HG02759 (cell line): Measurements from ENCODE around the gene MEA1.
"Not testable (repeated sequence)": the region's sequence is repeated elsewhere in the genome, so short reads cannot be mapped to it uniquely, and the experiment has no call there.

Experiments used
- ATAC-seq: cut with Tn5 transposase; IDR thresholded peaks from one replicate; pipeline ENCODE4 v1.9.1; 2021; ENCODE audit warnings: mild to moderate bottlenecking, moderate library complexity; ENCODE audit not compliant: unreplicated experiment

The MEA1 gene

GRCh38 chr6:43013097-43013842 is 476 bp downstream of the MEA1 start:
- peak; percentile 4 for ATAC-seq

GRCh38 chr6:43012364-43012763 is 1.4 kb downstream of the MEA1 start:
- ATAC-seq: no peak

- no peak for ATAC-seq
Measured at GRCh38 chr6:43011207-43011606, 2.5 kb downstream of the MEA1 start.

GRCh38 chr6:43009124-43009523 is 4.6 kb downstream of the MEA1 start:
- ATAC-seq: no peak

GRCh38 chr6:43007126-43007525 is 6.6 kb downstream of the MEA1 start:
- ATAC-seq: no peak

- no peak for ATAC-seq
Measured at GRCh38 chr6:43006251-43006650, 7.5 kb downstream of the MEA1 start.

GRCh38 chr6:43005844-43006243 is 7.9 kb downstream of the MEA1 start:
- ATAC-seq: no peak

GRCh38 chr6:43001843-43002242 is 11.9 kb downstream of the MEA1 start:
- ATAC-seq: no peak

- ATAC-seq: not testable (repeated sequence)
Measured at GRCh38 chr6:42998205-42998604, 15.5 kb downstream of the MEA1 start.

- no peak for ATAC-seq
Measured at GRCh38 chr6:42996513-42996912, 17.2 kb downstream of the MEA1 start.

- ATAC-seq: no peak
Measured at GRCh38 chr6:42993445-42993844, 20.3 kb downstream of the MEA1 start.

- ATAC-seq: no peak
Measured at GRCh38 chr6:42989923-42990322, 23.8 kb downstream of the MEA1 start.

- ATAC-seq: no peak
Measured at GRCh38 chr6:42988486-42989020, 25.2 kb downstream of the MEA1 start.

- no peak for ATAC-seq
Measured at GRCh38 chr6:42987533-42988451, 26.0 kb downstream of the MEA1 start.

- ATAC-seq: no peak
Measured at GRCh38 chr6:42984924-42985475, 28.7 kb downstream of the MEA1 start.

- peak; percentile 94 for ATAC-seq
Measured at GRCh38 chr6:42984001-42984923, 29.5 kb downstream of the MEA1 start, which contains the start of gene PPP2R5D. Gene PPP2R5D, plus strand, starts transcription at chr6:42984570. Its CDS starts 108 bp downstream, at chr6:42984678.

GRCh38 chr6:42981836-42982235 is 31.9 kb downstream of the MEA1 start:
- ATAC-seq: no peak

- peak; percentile 1 for ATAC-seq
Measured at GRCh38 chr6:42979523-42980177, 34.1 kb downstream of the MEA1 start.

GRCh38 chr6:42978839-42979522 is 34.8 kb downstream of the MEA1 start, which contains the start of gene PEX6:
Gene PEX6, minus strand, starts transcription at chr6:42979181. Its CDS starts 31 bp downstream, at chr6:42979150.
- peak; percentile 97 for ATAC-seq
